Colonic mucosa (tissue), 4 donors: Measurements from ENCODE around the gene ABCB8. TPM values are rescaled to one million over a fixed set of nuclear protein-coding genes. Genes with fewer than 3 reads are reported as not detected.
A peak's percentile ranks its signal among the peaks of the same experiment; 100 is the strongest.

ENCODE experiments used
- DNase-seq: peaks from one replicate; pipeline ENCODE4 v3.0.0-alpha.2; 2020
- H3K27ac ChIP-seq: fragments of 200-600 bp; one replicate; pipeline ENCODE4 v1.8.0; 2021
- H3K27me3 ChIP-seq: fragments of 200-600 bp; one replicate; pipeline ENCODE4 v1.8.0; 2021
- H3K36me3 ChIP-seq: fragments of 200-600 bp; one replicate; pipeline ENCODE4 v1.8.0; 2021
- H3K4me1 ChIP-seq: fragments of 200-600 bp; one replicate; pipeline ENCODE4 v1.8.0; 2021; ENCODE audit warnings: mild to moderate bottlenecking
- H3K4me3 ChIP-seq: fragments of 200-600 bp; one replicate; pipeline ENCODE4 v1.8.0; 2021
- H3K9ac ChIP-seq, 2 donors: one replicate each; pipeline ENCODE4 v1.7.0; 2013; ENCODE audit warnings: control low read depth in 2 of 2, low read depth in 2 of 2, low read length in 2 of 2
- H3K9me3 ChIP-seq: fragments of 200-600 bp; one replicate; pipeline ENCODE4 v1.8.0; 2021
- CTCF ChIP-seq: fragments of 200-600 bp; IDR thresholded peaks from one replicate; pipeline ENCODE4 v1.8.0; 2022; ENCODE audit warnings: antibody characterized with exemption, mild to moderate bottlenecking
- intact Hi-C: fragments of 100-400 bp; cut with DNase I; formaldehyde crosslinking; loops from one replicate; pipeline ENCODE4 v1.14.1; 2022
- total RNA-seq, 2 donors: library from RNA; stranded (reverse); fragmentation: NEBNext Ultra II Directional in 1 of 2; extraction: Animal tissue kit (Norgen Biotek cat#: 25700) in 1 of 2; gene quantifications; one replicate each; pipeline ENCODE4 v1.2.1, GENCODE V29; 2021
- donor health status: healthy.
- donor health status: DM: no; HTN: no; CAD: no.
- donor health status: DM: no; HTN: no; CAD: no.

Gene ABCB8
- total RNA-seq, 2 donors from 2014 or later: 26.7 to 59.5 TPM

- Histone ChIP-seq H3K36me3 (no peaks in the 10 kb centered on the region), H3K9ac (peak overlapping the region; percentile 57 to 92), H3K9me3 (no peaks in the 10 kb centered on the region), H3K27ac (peak overlapping the region; percentile 77), H3K4me3 (no peak overlapping the region), H3K27me3 (no peaks in the 10 kb centered on the region), H3K4me1 (peaks cover 9% of the 10 kb centered on the region)
- intact Hi-C loops: no loop called here
- TF ChIP-seq CTCF: no peak
- DNase-seq: peak; percentile 54
These were observed 60.8 kb downstream of the ABCB8 start for GRCh38 chr7:151088856-151089699.

- H3K9ac ChIP-seq: peak overlapping the region; percentile 57 to 92
- no peak for DNase-seq
- TF ChIP-seq CTCF: no peak
- H3K36me3 ChIP-seq: no peaks in the 10 kb centered on the region
- no peak overlapping the region for H3K4me3 ChIP-seq
- H3K27me3 ChIP-seq: no peaks in the 10 kb centered on the region
- peak overlapping the region; percentile 77 for H3K27ac ChIP-seq
- intact Hi-C loops: no loop called here
- H3K9me3 ChIP-seq: no peaks in the 10 kb centered on the region
- H3K4me1 ChIP-seq: peaks cover 9% of the 10 kb centered on the region
These were observed 61.9 kb downstream of the ABCB8 start for GRCh38 chr7:151089893-151090730.

- no peak overlapping the region for H3K9ac ChIP-seq
- intact Hi-C loops: no loop called here
- H3K27ac ChIP-seq: no peak overlapping the region
- no peaks in the 10 kb centered on the region for H3K9me3 ChIP-seq
- no peak for DNase-seq
- TF ChIP-seq CTCF: no peak
- H3K36me3 ChIP-seq: no peaks in the 10 kb centered on the region
- H3K4me3 ChIP-seq: no peak overlapping the region
- H3K27me3 ChIP-seq: no peaks in the 10 kb centered on the region
- peaks cover 9% of the 10 kb centered on the region for H3K4me1 ChIP-seq
These were observed 62.8 kb downstream of the ABCB8 start for GRCh38 chr7:151091003-151091402.

- peak; percentile 53 for TF ChIP-seq CTCF
- Histone ChIP-seq H3K4me3 (no peak overlapping the region), H3K36me3 (no peaks in the 10 kb centered on the region), H3K9ac (no peak overlapping the region), H3K4me1 (peaks cover 9% of the 10 kb centered on the region), H3K9me3 (no peaks in the 10 kb centered on the region), H3K27me3 (no peaks in the 10 kb centered on the region), H3K27ac (no peak overlapping the region)
- intact Hi-C loops: no loop called here
- peak; percentile 78 for DNase-seq
These were observed 63.2 kb downstream of the ABCB8 start for GRCh38 chr7:151091431-151091830.

- DNase-seq: no peak
- TF ChIP-seq CTCF: no peak
- Histone ChIP-seq H3K27ac (no peak overlapping the region), H3K9ac (no peak overlapping the region), H3K4me3 (no peak overlapping the region), H3K9me3 (no peaks in the 10 kb centered on the region), H3K27me3 (no peaks in the 10 kb centered on the region), H3K36me3 (no peaks in the 10 kb centered on the region), H3K4me1 (peaks cover 9% of the 10 kb centered on the region)
- intact Hi-C loops: no loop called here
These were observed 63.7 kb downstream of the ABCB8 start for GRCh38 chr7:151091988-151092387.
